Posterior cingulate gyrus (tissue), 11 donors: ENCODE data around the gene LRMDA.

ENCODE experiments used
- DNase-seq, 10 donors: peaks; one replicate each; pipeline versions ENCODE4 v3.0.0 to v3.0.0-alpha.2; 2020 to 2021; ENCODE audit warnings: mixed read lengths in 3 of 10
- intact Hi-C: fragments of 100-400 bp; cut with DNase I; formaldehyde crosslinking; loops from one replicate; pipeline ENCODE4 v1.15.1; 2023

Gene LRMDA

GRCh38 chr10:76188216-76188615 lies 756.8 kb downstream of the LRMDA start:
- intact Hi-C loops = no loop called here
- no peak for DNase-seq

- DNase-seq = no peak
- intact Hi-C loops = no loop called here
Observed at GRCh38 chr10:76190634-76191270, 759.3 kb downstream of the LRMDA start.

DNA sequence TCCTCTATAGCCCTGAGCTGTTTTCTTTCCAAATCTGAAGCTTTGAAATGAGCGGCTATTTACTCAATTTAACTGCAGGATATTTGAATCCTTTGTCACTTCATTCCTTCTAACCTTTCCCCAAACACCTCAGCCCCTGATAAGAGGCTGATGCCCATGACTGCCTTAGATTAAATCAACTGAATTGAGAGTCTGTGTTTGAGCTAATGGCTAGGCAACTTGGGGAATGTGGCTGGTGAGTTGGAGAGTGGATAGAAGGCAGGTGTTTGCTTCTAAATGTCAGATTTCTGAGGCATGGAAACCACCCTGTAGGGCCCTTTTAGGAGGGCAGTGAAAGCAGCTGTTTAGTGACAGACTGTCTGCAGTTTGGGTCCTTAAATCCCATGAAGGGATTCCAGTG lies 759.9 kb downstream of the LRMDA start:
- no peak for DNase-seq
- intact Hi-C loops = no loop called here

- DNase-seq = no peak
- intact Hi-C loops = no loop called here
Observed at GRCh38 chr10:76192151-76192550, 760.7 kb downstream of the LRMDA start.

GRCh38 chr10:76192694-76193320 lies 761.4 kb downstream of the LRMDA start:
- no peak for DNase-seq
- intact Hi-C loops = no loop called here

- intact Hi-C loops = no loop called here
- DNase-seq = no peak
Observed at GRCh38 chr10:76195654-76196390, 764.4 kb downstream of the LRMDA start.

DNA sequence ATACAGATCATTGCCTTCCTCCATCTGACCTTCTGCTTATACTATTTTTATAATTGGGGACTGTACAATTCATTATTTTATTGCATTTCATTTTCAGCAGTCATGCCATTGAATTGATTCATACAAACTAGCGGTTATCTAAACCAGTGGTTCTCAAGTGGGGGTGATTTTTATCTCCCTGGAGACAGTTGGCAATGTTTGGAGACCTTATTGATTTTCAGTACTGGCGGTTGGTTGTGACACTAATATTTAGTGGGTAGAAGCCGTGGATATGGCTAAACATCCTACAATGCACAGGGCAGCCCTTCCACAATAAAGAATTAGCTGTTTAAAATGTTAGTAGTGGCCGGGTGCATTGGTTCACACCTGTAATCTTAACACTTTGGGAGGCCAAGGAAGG lies 765.9 kb downstream of the LRMDA start:
- intact Hi-C loops = no loop called here
- DNase-seq = no peak

DNA sequence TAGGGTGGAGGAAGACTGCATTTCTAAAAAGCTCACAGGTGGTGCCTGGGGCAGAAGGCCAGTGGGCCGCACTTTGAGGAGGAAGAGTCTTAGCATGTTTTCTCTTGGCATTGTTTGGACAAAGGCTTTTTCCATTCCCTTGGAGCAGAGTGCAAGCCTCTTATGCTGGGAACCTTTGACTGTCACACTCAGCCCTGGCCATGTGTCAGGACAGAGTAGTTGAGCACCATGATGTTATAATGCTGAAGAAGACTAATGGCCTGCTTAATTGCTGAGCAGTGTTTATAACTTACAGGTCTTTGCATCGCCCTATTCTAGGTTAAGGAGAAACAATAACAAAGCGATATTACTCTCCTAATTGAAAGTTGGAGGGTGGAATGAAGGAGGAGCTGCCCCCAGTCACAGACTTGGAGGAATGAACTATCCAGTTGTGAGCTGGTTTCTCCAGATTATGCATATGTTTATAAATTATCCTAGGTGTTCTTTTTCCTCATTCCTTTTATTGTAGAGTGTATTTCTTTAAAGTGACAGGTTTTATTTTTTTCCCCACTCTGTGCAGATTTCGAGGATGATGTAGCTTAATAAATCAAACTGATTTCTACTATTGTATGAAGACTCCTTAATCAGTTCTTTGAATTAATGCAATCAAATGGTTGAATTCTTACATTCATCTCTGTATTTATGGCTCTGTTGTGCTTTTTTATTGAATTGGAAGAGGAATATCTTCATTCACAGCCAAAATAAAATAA lies 767.0 kb downstream of the LRMDA start:
- DNase-seq = no peak
- intact Hi-C loops = no loop called here

DNA sequence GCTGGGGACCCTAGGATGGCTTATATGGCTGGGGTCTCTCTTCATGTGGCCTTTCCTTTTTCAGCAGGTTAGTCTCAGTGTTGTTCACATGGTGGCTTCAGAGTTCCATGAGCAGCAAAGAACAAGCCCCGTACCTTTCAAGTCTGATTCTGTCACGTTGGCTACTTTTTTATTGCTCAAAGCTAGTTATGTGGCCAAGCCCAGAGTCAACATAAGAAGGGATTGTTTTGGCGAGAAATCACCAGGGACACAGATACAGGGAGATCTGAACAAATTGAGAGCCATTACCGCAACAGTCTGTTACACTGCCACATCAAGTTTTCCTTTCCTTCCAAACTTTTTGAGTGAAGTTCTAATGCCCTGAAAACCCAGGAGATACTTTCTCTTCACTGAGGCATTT lies 770.5 kb downstream of the LRMDA start:
- intact Hi-C loops = no loop called here
- no peak for DNase-seq

DNA sequence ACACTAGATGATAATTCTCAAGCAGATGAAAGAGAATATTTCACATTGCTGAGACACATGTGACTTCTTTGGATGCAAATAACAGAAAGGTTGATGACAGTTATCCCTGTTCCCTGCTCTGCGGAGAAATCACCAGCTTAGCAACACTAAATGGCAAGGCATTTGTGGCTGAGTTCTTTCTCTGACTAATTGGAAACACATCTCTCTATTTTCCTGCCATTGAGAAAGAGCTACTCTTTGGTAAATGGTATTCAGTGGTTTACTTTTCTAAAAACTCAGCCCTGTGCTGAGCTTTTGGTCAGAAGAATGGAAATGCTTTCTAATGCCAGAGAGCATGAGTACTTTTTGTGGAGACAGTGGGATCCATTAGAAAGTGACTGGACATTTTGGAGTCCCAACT lies 771.4 kb downstream of the LRMDA start:
- no peak for DNase-seq
- intact Hi-C loops = no loop called here

DNA sequence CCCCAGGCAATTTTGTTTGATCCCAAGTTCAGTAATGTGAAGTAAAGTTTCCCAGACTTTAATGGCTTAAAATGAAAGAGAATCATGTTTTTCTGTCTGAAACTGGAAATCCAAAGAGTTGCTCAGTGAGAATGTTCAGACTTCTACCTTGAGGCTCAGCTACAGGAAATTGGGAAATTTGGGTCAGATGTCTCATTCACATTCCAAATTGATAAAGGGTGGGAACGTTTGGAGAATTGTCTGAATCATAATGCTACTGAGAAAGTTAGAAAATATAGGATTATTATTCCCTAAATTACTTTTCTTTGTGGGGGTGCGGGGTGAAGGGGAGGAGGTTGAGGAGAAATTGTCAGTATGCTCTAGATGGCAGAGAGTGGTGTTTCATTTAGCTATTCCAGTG lies 773.9 kb downstream of the LRMDA start:
- intact Hi-C loops = no loop called here
- DNase-seq = no peak

- no peak for DNase-seq
- intact Hi-C loops = no loop called here
Observed at GRCh38 chr10:76206797-76207352, 775.5 kb downstream of the LRMDA start.

- intact Hi-C loops = no loop called here
- no peak for DNase-seq
Observed at GRCh38 chr10:76209135-76209534, 777.7 kb downstream of the LRMDA start.

DNA sequence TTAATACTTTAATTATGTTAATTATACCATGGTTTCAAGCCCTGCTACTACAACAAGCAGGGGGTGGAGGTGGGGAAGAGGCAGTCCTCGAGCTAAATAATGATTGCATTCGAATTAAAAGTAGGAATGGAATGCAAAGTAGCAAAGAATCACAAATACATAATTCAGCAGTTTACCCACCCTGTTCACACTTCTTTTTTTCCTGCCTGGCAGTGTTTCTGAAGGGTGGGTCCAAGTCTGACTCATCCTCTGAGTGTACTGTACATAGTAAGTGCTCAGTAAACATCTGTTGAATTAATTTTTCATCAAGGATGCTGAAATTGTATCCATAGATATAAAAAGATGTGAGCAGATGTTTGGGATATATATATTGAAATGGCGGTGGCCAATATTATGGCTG lies 778.8 kb downstream of the LRMDA start:
- intact Hi-C loops = no loop called here
- DNase-seq = no peak

DNA sequence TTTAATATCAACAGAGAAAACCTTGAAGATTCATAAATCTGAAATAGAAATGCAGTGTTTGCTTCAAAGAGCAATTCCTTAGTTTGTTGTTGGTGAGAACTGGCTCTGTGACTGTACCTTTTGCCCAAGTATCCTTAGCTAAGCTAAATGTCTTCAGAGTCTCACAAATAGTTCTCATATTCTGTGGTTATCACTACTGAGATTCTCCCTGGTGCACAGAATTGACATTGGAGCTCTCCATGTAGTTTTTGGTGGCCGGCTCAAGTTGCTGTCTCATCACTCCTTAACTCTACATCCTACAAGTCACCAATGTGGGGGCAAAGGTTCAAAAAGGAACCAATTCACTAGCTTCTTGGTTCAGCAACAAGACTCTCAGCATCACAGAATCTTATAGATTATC lies 780.3 kb downstream of the LRMDA start:
- DNase-seq = no peak
- intact Hi-C loops = no loop called here

DNA sequence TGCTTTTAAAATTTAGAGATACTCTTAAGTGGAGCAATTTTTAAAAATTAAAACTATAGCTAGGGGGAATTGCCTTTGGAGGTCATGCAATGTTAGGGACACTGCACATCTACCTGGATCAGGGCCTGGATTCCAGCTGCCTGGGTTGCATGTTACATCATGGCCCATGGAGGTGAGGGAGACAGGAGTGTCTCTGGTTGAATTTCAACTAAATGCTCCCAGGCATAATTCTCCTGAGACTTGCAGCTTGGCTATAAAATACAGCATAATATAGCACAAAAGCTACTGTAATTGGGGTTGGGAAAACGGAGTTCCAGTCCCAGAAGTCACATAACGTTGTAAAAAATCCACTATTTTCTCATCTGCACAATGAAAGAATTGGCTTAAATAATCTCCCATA lies 782.5 kb downstream of the LRMDA start:
- intact Hi-C loops = no loop called here
- no peak for DNase-seq

GRCh38 chr10:76218035-76218434 lies 786.6 kb downstream of the LRMDA start:
- DNase-seq = no peak
- intact Hi-C loops = no loop called here

- intact Hi-C loops = no loop called here
- no peak for DNase-seq
Observed at GRCh38 chr10:76229341-76229740, 797.9 kb downstream of the LRMDA start.

GRCh38 chr10:76230921-76231285 lies 799.5 kb downstream of the LRMDA start:
- intact Hi-C loops = no loop called here
- no peak for DNase-seq

- intact Hi-C loops = no loop called here
- no peak for DNase-seq
Observed at GRCh38 chr10:76231286-76231934, 800.0 kb downstream of the LRMDA start.
